Endothelial cell of umbilical vein (primary cell): ENCODE measurements around the gene TRDN. TPM values are rescaled to one million over a fixed set of nuclear protein-coding genes. Genes with fewer than 3 reads are reported as not detected.

Experiments used
- BruUV-seq: library from RNA; stranded (reverse); fragments of 400-500 nt; replicated peaks from 2 replicates; lab custom pipeline; 2021; lab: Mats Ljungman, UMichigan
- CTCF ChIA-PET: fragments of 300-600, 350-600 bp; sonication (Branson Sonifier 250); formaldehyde crosslinking; loops from one replicate; lab custom pipeline; 2021; ENCODE audit warnings: antibody characterized with exemption, inconsistent platforms; lab: Charles Lee
- POLR2A ChIA-PET: fragments of 300-600, 350-600 bp; sonication (Branson Sonifier 250); formaldehyde crosslinking; loops from one replicate; lab custom pipeline; 2021; ENCODE audit warnings: antibody characterized with exemption, inconsistent platforms; lab: Charles Lee
- DNase-seq: peaks from one replicate; pipeline ENCODE4 v3.0.0-alpha.2; 2011; ENCODE audit warnings: low read depth, low spot score
- FAIRE-seq: peaks from 2 replicates; lab custom pipeline; 2011; peaks lifted over from hg19 to GRCh38; lab: Jason Lieb, UNC
- H2AFZ ChIP-seq: 2 replicates; pipeline ENCODE4 v1.6.0; 2012; ENCODE audit warnings: low read depth, low read length, control low read depth, inconsistent platforms
- H3K27ac ChIP-seq: 2 replicates; pipeline ENCODE4 v1.5.1; 2011; ENCODE audit warnings: low read depth, mild to moderate bottlenecking, control low read depth, low read length, moderate library complexity; ENCODE audit not compliant: insufficient read depth
- H3K27me3 ChIP-seq, 2 experiments: 2 replicates each; pipeline versions ENCODE4 v1.6.0 to v1.6.1; 2011; ENCODE audit warnings: low read length in 2 of 2, mixed read lengths in 1 of 2; ENCODE audit not compliant: control insufficient read depth in 2 of 2, insufficient read depth in 2 of 2
- H3K36me3 ChIP-seq, 2 experiments: 2 replicates in 1 of 2; 3 replicates in 1 of 2; pipeline ENCODE4 v1.5.1; 2011; ENCODE audit warnings: low read length in 2 of 2, mild to moderate bottlenecking in 1 of 2, moderate library complexity in 1 of 2; ENCODE audit not compliant: control insufficient read depth in 2 of 2, insufficient read depth in 2 of 2; ENCODE audit errors: extremely low read depth in 1 of 2
- H3K4me1 ChIP-seq: 3 replicates; pipeline ENCODE4 v1.5.1; 2011; ENCODE audit warnings: mild to moderate bottlenecking, low read length; ENCODE audit not compliant: control insufficient read depth, insufficient read depth; ENCODE audit errors: extremely low read depth
- H3K4me2 ChIP-seq: 2 replicates; pipeline ENCODE4 v1.6.1; 2011; ENCODE audit warnings: low read length, control low read depth, mixed read lengths; ENCODE audit not compliant: insufficient read depth
- H3K4me3 ChIP-seq, 3 experiments: fragments of 200-600 bp in 1 of 3; sonication (generic), shearing (Covaris generic) in 1 of 3; replicated peaks in 1 of 3; 2 replicates each; pipeline ENCODE4 v1.5.1; 2011 to 2016; ENCODE audit warnings: control low read depth in 3 of 3, low read length in 3 of 3, mild to moderate bottlenecking in 2 of 3, inconsistent platforms in 1 of 3, low read depth in 1 of 3, moderate library complexity in 1 of 3; ENCODE audit not compliant: insufficient read depth in 1 of 3
- H3K79me2 ChIP-seq: 2 replicates; pipeline ENCODE4 v1.6.0; 2012; ENCODE audit warnings: low read length, inconsistent platforms; ENCODE audit not compliant: control insufficient read depth, insufficient read depth
- H3K9ac ChIP-seq: replicated peaks from 2 replicates; pipeline ENCODE3; 2011; ENCODE audit warnings: low read length, control low read depth; ENCODE audit not compliant: insufficient read depth; ENCODE audit errors: extremely low read depth
- H3K9me1 ChIP-seq: replicated peaks from 3 replicates; pipeline ENCODE4 v1.6.0; 2011; ENCODE audit warnings: mild to moderate bottlenecking, low read length; ENCODE audit not compliant: control insufficient read depth, insufficient read depth; ENCODE audit errors: extremely low read depth
- H3K9me3 ChIP-seq: replicated peaks from 2 replicates; pipeline ENCODE4 v1.5.1; 2012; ENCODE audit warnings: low read length, inconsistent platforms; ENCODE audit not compliant: control insufficient read depth, insufficient read depth
- H4K20me1 ChIP-seq: replicated peaks from 2 replicates; pipeline ENCODE3; 2011; ENCODE audit warnings: mild to moderate bottlenecking, low read length; ENCODE audit not compliant: control insufficient read depth, insufficient read depth; ENCODE audit errors: extremely low read depth
- EZH2 ChIP-seq: IDR thresholded peaks from 2 replicates; pipeline ENCODE4 v1.6.1; 2012; ENCODE audit warnings: borderline replicate concordance, low read depth, mild to moderate bottlenecking, moderate library complexity, low read length, inconsistent platforms; ENCODE audit not compliant: severe bottlenecking
- FOS ChIP-seq: IDR thresholded peaks from 2 replicates; pipeline ENCODE4 v1.6.1; 2011; ENCODE audit warnings: mild to moderate bottlenecking, low read length, moderate library complexity, borderline replicate concordance; ENCODE audit not compliant: insufficient read depth
- GATA2 ChIP-seq: IDR thresholded peaks from 2 replicates; pipeline ENCODE4 v1.7.0; 2011; ENCODE audit warnings: low read depth, mild to moderate bottlenecking, moderate library complexity, mixed read lengths, low read length; ENCODE audit not compliant: insufficient read length, insufficient read depth
- JUN ChIP-seq: IDR thresholded peaks from 2 replicates; pipeline ENCODE4 v1.6.1; 2011; ENCODE audit warnings: borderline replicate concordance, low read depth; ENCODE audit not compliant: insufficient read length, insufficient read depth
- MYC ChIP-seq: IDR thresholded peaks from one replicate; pipeline ENCODE4 v1.6.1; 2011; ENCODE audit warnings: mild to moderate bottlenecking, low read depth, low read length
- POLR2A ChIP-seq: IDR thresholded peaks from 2 replicates; pipeline ENCODE4 v1.6.1; 2012; ENCODE audit warnings: low read depth, mild to moderate bottlenecking, control low read depth, low read length
- POLR2AphosphoS5 ChIP-seq: IDR thresholded peaks from 2 replicates; pipeline ENCODE4 v1.6.1; 2012; ENCODE audit warnings: low read depth, mild to moderate bottlenecking, control low read depth, low read length, moderate library complexity; ENCODE audit not compliant: insufficient read depth
- dilution Hi-C: fragments of 300-500 bp; cut with MboI; formaldehyde crosslinking; loops from one replicate; pipeline ENCODE4 v1.15.0; 2019; ENCODE audit warnings: low sequenced_read_pairs; ENCODE audit not compliant: extremely low pct_ligation_motif_present
- intact Hi-C: fragments of 100-400 bp; cut with micrococcal nuclease; formaldehyde crosslinking; loops from one replicate; pipeline ENCODE4 v1.10.0; 2022
- polyA plus RNA-seq, 4 experiments: library from polyadenylated mRNA; depleted of rRNA in 3 of 4; stranded (reverse) in 3 of 4; unstranded in 1 of 4; fragments of >200 nt; gene quantifications; 2 replicates each; pipeline versions ENCODE4 v1.2.1 to v1.2.3, GENCODE V29; 2011 to 2012; ENCODE audit warnings: missing spikeins in 1 of 4
- total RNA-seq: library from RNA; stranded (reverse); gene quantifications from 2 replicates; pipeline ENCODE4 v1.2.3, GENCODE V29; 2021
- TF ChIP-seq, protein P1 (sequence below): IDR thresholded peaks from 2 replicates; pipeline ENCODE4 v1.6.1; 2011; ENCODE audit not compliant: insufficient read depth, insufficient read length
- TF ChIP-seq, protein P2 (sequence below), 2 donors: IDR thresholded peaks; 1 replicate in 1 of 2; 2 replicates in 1 of 2; pipeline ENCODE4 v1.5.1; 2011; ENCODE audit warnings: low read length in 2 of 2, mild to moderate bottlenecking in 2 of 2, moderate library complexity in 2 of 2, control low read depth in 1 of 2, inconsistent platforms in 1 of 2, low read depth in 1 of 2; ENCODE audit not compliant: insufficient read depth in 1 of 2; ENCODE audit errors: extremely low read depth in 1 of 2

The TRDN gene
- total and polyA plus RNA-seq, 2 donors (not counting 3 experiments of a cell fraction or from before 2014, with no cell fraction given), result not detected

DNA sequence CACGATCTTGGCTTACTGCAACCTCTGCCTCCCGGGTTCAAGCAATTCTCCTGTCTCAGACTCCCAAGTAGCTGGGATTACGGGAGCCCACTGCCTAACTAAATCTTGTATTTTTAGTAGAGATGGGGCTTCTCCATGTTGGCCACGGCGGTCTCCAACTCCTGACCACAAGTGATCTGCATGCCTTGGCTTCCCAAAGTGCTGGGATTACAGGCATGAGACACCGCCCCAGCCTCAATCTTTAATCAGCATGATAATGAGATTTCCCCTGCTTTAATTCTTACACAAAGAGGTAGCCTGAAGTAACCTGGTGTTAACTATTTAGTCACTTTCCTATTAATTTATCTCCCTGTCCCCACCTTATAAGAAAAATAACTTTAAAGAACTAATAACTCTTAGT is 31.3 kb upstream of the TRDN start:
- TF ChIP-seq POLR2A (no peak), EZH2 (no peak), GATA2 (no peak), JUN (no peak), FOS (no peak), POLR2AphosphoS5 (no peak), MYC (no peak)
- TF ChIP-seq, protein P1, sequence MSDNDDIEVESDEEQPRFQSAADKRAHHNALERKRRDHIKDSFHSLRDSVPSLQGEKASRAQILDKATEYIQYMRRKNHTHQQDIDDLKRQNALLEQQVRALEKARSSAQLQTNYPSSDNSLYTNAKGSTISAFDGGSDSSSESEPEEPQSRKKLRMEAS, result no peak
- TF ChIP-seq, protein P2, sequence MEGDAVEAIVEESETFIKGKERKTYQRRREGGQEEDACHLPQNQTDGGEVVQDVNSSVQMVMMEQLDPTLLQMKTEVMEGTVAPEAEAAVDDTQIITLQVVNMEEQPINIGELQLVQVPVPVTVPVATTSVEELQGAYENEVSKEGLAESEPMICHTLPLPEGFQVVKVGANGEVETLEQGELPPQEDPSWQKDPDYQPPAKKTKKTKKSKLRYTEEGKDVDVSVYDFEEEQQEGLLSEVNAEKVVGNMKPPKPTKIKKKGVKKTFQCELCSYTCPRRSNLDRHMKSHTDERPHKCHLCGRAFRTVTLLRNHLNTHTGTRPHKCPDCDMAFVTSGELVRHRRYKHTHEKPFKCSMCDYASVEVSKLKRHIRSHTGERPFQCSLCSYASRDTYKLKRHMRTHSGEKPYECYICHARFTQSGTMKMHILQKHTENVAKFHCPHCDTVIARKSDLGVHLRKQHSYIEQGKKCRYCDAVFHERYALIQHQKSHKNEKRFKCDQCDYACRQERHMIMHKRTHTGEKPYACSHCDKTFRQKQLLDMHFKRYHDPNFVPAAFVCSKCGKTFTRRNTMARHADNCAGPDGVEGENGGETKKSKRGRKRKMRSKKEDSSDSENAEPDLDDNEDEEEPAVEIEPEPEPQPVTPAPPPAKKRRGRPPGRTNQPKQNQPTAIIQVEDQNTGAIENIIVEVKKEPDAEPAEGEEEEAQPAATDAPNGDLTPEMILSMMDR (IDR thresholded peaks at IDR 0.05; ENCODE audit: extremely low read depth in 1 of 2, insufficient read depth in 1 of 2, low read depth in 1 of 2, low read length in 2 of 2), result no peak
- H3K79me2 ChIP-seq, result no peaks in the 10 kb centered on the region
- no peaks in the 10 kb centered on the region for H3K36me3 ChIP-seq
- no TSS peak for BruUV-seq
- H3K9ac ChIP-seq, result no peak overlapping the region
- DNase-seq (no peak), FAIRE-seq (no peak)
- H3K4me3 ChIP-seq, result no peak overlapping the region
- ChIA-PET POLR2A (no interaction called here), CTCF (no interaction called here)
- H3K4me2 ChIP-seq, result no peak overlapping the region
- no peak overlapping the region for H2AFZ ChIP-seq
- intact Hi-C loops (no loop called here), dilution Hi-C loops (no loop called here)
- no peaks in the 10 kb centered on the region for H3K9me1 ChIP-seq
- H3K27ac ChIP-seq, result no peak overlapping the region
- H3K27me3 ChIP-seq, result no peaks in the 10 kb centered on the region
- H4K20me1 ChIP-seq, result no peaks in the 10 kb centered on the region
- peaks cover 3% of the 10 kb centered on the region for H3K4me1 ChIP-seq
- no peaks in the 10 kb centered on the region for H3K9me3 ChIP-seq
